ENCODE data around the gene GNMT. TPM values are rescaled to one million over a fixed set of nuclear protein-coding genes. Genes with fewer than 3 reads are reported as not detected.

The GNMT gene
- total and polyA plus RNA-seq, 9 of the 15 experiments (the other 6 are each of a cell fraction or from before 2014, with no cell fraction given): 0.11 to 0.29 (median 0.15) TPM; not detected in 6

GRCh38 chr6:42928986-42929820, 31.4 kb upstream of the GNMT start, which contains the start of gene CNPY3 (continued):
- no peak; the same call in 1 of the 2 replicates for TF ChIP-seq TGIF2 (CRISPR knock-in tag; IDR thresholded peaks at IDR 0.05)
- TF ChIP-seq PHF20 (IDR thresholded peaks at IDR 0.05; ENCODE audit: partially characterized antibody): peak; percentile 80
- TF ChIP-seq SRSF7 (optimal IDR thresholded peaks at IDR 0.05; ENCODE audit: low read depth, low read length): no peak
- 0 out of 2 replicates have a peak, but pooled peaks have one; percentile 30 for TF ChIP-seq RHOXF2B (CRISPR knock-in tag; conservative IDR thresholded peaks at IDR 0.05)
- TF ChIP-seq ZNF57 (CRISPR knock-in tag; IDR thresholded peaks at IDR 0.05): no peak
- no peak for TF ChIP-seq ZNF277 (CRISPR knock-in tag; IDR thresholded peaks at IDR 0.05; ENCODE audit: borderline replicate concordance)
- no peak for TF ChIP-seq ZNF695 (CRISPR knock-in tag; IDR thresholded peaks at IDR 0.05)
- no peak for TF ChIP-seq ZNF408 (CRISPR knock-in tag; IDR thresholded peaks at IDR 0.05; ENCODE audit: low read depth)
- peak; percentile 70 for TF ChIP-seq NUFIP1 (IDR thresholded peaks at IDR 0.05; ENCODE audit: partially characterized antibody)
- 0 out of 2 replicates have a peak, but pooled peaks have one; percentile 32 for TF ChIP-seq HMGXB4 (CRISPR knock-in tag; IDR thresholded peaks at IDR 0.05)
- TF ChIP-seq FOXM1 (IDR thresholded peaks at IDR 0.05; ENCODE audit: low read depth): peak; percentile 83
- TF ChIP-seq FOXM1 (CRISPR knock-in tag; IDR thresholded peaks at IDR 0.05; ENCODE audit: low read depth): peak; percentile 56; the same call in 1 of the 2 replicates
- peak; percentile 24; the same call in 1 of the 2 replicates for TF ChIP-seq ZNF384 (IDR thresholded peaks at IDR 0.05; ENCODE audit: low read depth, low read length)
- TF ChIP-seq LCOR (CRISPR knock-in tag; IDR thresholded peaks at IDR 0.05): peak; percentile 94
- no peak for TF ChIP-seq ZNF140 (CRISPR knock-in tag; IDR thresholded peaks at IDR 0.05)
- TF ChIP-seq ARID3B (CRISPR knock-in tag; IDR thresholded peaks at IDR 0.05; ENCODE audit: borderline replicate concordance): peak; percentile 87
- no peak for TF ChIP-seq ZNF561 (CRISPR knock-in tag; conservative IDR thresholded peaks at IDR 0.05)
- TF ChIP-seq MEF2D (tag; conservative IDR thresholded peaks at IDR 0.05; ENCODE audit: low read depth): no peak
- no peak for TF ChIP-seq GATAD2A (IDR thresholded peaks at IDR 0.05)
- no peak for TF ChIP-seq EWSR1 (IDR thresholded peaks at IDR 0.05; ENCODE audit: borderline replicate concordance, low read depth, partially characterized antibody)
- no peak for TF ChIP-seq ZBED1 (IDR thresholded peaks at IDR 0.05)
- TF ChIP-seq CBFB (CRISPR knock-in tag; IDR thresholded peaks at IDR 0.05): 0 out of 2 replicates have a peak, but pooled peaks have one; percentile 6
- TF ChIP-seq ZEB2 (IDR thresholded peaks at IDR 0.05): 0 out of 2 replicates have a peak, but pooled peaks have one; percentile 17

Measured in K562 (cell line).